ENCODE measurements around the gene IGF2R. TPM values are rescaled to one million over a fixed set of nuclear protein-coding genes. Genes with fewer than 3 reads are reported as not detected.

IGF2R gene
- total RNA-seq, 2 donors from 2014 or later: 60.3 to 91.3 TPM

DNA sequence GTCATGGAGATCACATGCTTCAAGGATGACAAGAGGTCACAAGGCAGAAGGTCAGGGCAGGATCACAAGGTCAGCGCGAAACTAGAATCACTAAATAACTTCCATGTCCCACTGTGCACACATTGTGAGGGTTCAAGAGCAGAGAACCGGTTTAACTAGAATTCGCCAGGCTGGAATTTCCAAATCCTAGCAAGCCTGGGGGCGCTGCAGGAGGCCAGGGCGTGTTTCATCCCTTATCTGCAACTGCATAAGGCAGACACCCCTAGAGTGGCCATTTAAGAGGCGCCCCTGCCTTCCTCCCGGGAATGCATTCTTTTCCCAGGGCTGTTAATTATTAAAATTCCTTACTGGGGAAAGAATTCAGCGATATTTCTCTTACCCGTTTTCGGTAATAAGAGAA lies 112.5 kb downstream of the IGF2R start:
- intact Hi-C loops (cut with DNase I): no loop called here
- no peaks in the 10 kb centered on the region for H3K27me3 ChIP-seq (replicated peaks; ENCODE audit: insufficient read depth)
- H3K36me3 ChIP-seq: peaks cover 0 to 12% of the 10 kb centered on the region in 2 donors
- no peak overlapping the region for H3K4me3 ChIP-seq
- no peak for DNase-seq (ENCODE audit: low spot score)
- no peaks in the 10 kb centered on the region for H3K4me1 ChIP-seq (replicated peaks)
- H3K27ac ChIP-seq: no peak overlapping the region
- no peaks in the 10 kb centered on the region for H3K9me3 ChIP-seq
- 96% methylated on average over 11 of the region's 11 CpGs for WGBS
- TF ChIP-seq POLR2A (IDR thresholded peaks at IDR 0.05) (no peak), CTCF (IDR thresholded peaks at IDR 0.05) (no peak), POLR2AphosphoS5 (IDR thresholded peaks at IDR 0.05) (no peak)

- DNase-seq (ENCODE audit: low spot score): no peak
- Histone ChIP-seq H3K4me3 (no peak overlapping the region), H3K27ac (no peak overlapping the region), H3K9me3 (no peaks in the 10 kb centered on the region), H3K36me3 (peaks cover 0 to 18% of the 10 kb centered on the region in 2 donors), H3K27me3 (replicated peaks; ENCODE audit: insufficient read depth) (no peaks in the 10 kb centered on the region), H3K4me1 (replicated peaks) (no peaks in the 10 kb centered on the region)
- 53% methylated on average over 8 of the region's 8 CpGs for WGBS
- intact Hi-C loops (cut with DNase I): no loop called here
- TF ChIP-seq POLR2AphosphoS5 (IDR thresholded peaks at IDR 0.05): no peak
- TF ChIP-seq CTCF (IDR thresholded peaks at IDR 0.05): no peak
- no peak for TF ChIP-seq POLR2A (IDR thresholded peaks at IDR 0.05)
Measured at GRCh38 chr6:160082627-160083026, 113.7 kb downstream of the IGF2R start.

DNA sequence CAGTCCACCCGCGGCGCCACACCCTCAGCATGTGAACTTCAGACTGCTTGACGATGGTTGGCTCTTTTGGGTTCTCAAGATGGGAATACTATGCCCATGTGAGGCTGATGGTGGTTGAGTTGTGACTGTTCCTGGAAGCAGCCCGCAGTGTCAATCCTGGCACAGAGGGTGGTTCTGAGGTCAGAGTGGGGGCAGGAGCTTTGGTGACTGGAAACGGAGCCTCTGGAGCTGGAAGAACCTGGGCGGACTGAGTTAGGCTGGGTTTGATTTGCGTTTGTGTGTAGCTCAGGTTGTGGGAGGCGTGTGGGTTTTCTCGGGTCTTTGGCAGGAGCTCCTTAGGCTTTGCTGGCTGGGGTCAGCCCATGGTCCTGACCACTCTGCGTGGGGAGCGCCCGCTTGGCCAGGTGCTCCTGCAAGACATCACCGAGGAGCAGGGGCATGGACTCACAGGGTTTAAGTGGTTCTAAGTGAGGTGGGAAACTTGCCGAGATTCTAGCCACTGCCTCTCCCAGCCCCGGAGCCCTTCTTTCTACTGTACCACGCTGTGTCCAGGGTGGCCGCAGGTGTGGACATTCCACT lies 115.4 kb downstream of the IGF2R start:
- H3K36me3 ChIP-seq: peaks cover 0 to 18% of the 10 kb centered on the region in 2 donors
- peak overlapping the region in 1 of 2 donors; percentile 55 for H3K27ac ChIP-seq
- no peaks in the 10 kb centered on the region for H3K4me1 ChIP-seq (replicated peaks)
- no peaks in the 10 kb centered on the region for H3K27me3 ChIP-seq (replicated peaks; ENCODE audit: insufficient read depth)
- H3K4me3 ChIP-seq: no peak overlapping the region
- no peak for TF ChIP-seq POLR2A (IDR thresholded peaks at IDR 0.05)
- TF ChIP-seq CTCF (IDR thresholded peaks at IDR 0.05): no peak
- TF ChIP-seq POLR2AphosphoS5 (IDR thresholded peaks at IDR 0.05): no peak
- DNase-seq (ENCODE audit: low spot score): no peak
- intact Hi-C loops (cut with DNase I): no loop called here
- 91% methylated on average over 18 of the region's 18 CpGs for WGBS
- no peaks in the 10 kb centered on the region for H3K9me3 ChIP-seq

DNA sequence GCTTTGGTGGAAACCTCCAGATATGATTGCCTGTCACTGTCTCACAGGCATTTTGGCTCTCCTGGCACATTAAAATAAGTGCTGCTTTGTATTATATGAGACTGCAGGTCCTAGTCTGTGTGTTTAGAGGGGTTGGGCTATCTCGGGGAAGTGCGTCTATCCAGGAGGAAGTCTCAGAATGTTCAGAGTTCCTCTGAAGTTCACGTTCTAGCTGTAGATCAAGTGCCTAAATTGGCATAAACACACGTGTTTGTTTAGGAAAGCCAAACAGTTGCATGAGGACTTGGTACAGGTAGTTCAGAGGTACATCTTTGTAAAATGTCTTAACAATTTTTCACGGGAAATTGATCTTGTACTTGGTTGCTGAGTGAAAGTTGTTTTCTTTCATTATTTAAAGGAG lies 116.3 kb downstream of the IGF2R start:
- H3K9me3 ChIP-seq: no peaks in the 10 kb centered on the region
- no peaks in the 10 kb centered on the region for H3K27me3 ChIP-seq (replicated peaks; ENCODE audit: insufficient read depth)
- H3K4me1 ChIP-seq (replicated peaks): no peaks in the 10 kb centered on the region
- no peak overlapping the region for H3K4me3 ChIP-seq
- no peak for DNase-seq (ENCODE audit: low spot score)
- WGBS: 61% methylated on average over 5 of the region's 5 CpGs
- intact Hi-C loops (cut with DNase I): loop anchor here (5.0 kb wide), 1 partner anchor 372 kb away; no protein-coding TSS in a partner anchor
- H3K36me3 ChIP-seq: peaks cover 3 to 22% of the 10 kb centered on the region in 2 donors
- H3K27ac ChIP-seq: peak overlapping the region in 1 of 2 donors; percentile 55
- TF ChIP-seq CTCF (IDR thresholded peaks at IDR 0.05) (no peak), POLR2AphosphoS5 (IDR thresholded peaks at IDR 0.05) (peak; percentile 67)
